CD4-positive, alpha-beta T cell (primary cell): ENCODE data around the gene SCARB1. TPM values are rescaled to one million over a fixed set of nuclear protein-coding genes. Genes with fewer than 3 reads are reported as not detected.
A peak's percentile ranks its signal among the peaks of the same experiment; 100 is the strongest.

Experiments used
- ATAC-seq: fragments of 200-7000 bp; cut with Tn5 transposase; one replicate; pipeline ENCODE4 v1.10.0; 2022; ENCODE audit warnings: mild to moderate bottlenecking; ENCODE audit not compliant: poor library complexity
- CTCF ChIA-PET: fragments of 350-600 bp; sonication (Branson Sonifier 250); formaldehyde crosslinking; loops from one replicate; lab custom pipeline; 2021; ENCODE audit warnings: antibody characterized with exemption, inconsistent platforms; lab: Charles Lee
- POLR2A ChIA-PET: fragments of 350-600 bp; sonication (Branson Sonifier 250); formaldehyde crosslinking; loops from one replicate; lab custom pipeline; 2021; ENCODE audit warnings: antibody characterized with exemption, inconsistent platforms; lab: Charles Lee
- DNase-seq, 14 experiments: peaks; one replicate each; pipeline ENCODE4 v3.0.0-alpha.2; 2013 to 2020; ENCODE audit warnings: mixed read lengths in 2 of 14
- H3K27ac ChIP-seq, 2 donors: one replicate each; pipeline versions ENCODE4 v1.5.1 to v1.7.0; 2013; ENCODE audit warnings: low read length in 2 of 2, low read depth in 1 of 2, mild to moderate bottlenecking in 1 of 2
- H3K27me3 ChIP-seq, 2 experiments: 1 replicate in 1 of 2; 2 replicates in 1 of 2; pipeline versions ENCODE4 v1.6.1 to v1.7.0; 2013; ENCODE audit warnings: low read length in 2 of 2, control low read depth in 1 of 2, mild to moderate bottlenecking in 1 of 2, moderate library complexity in 1 of 2; ENCODE audit not compliant: insufficient read depth in 2 of 2, control insufficient read depth in 1 of 2
- H3K36me3 ChIP-seq: one replicate; pipeline ENCODE4 v1.6.1; 2013; ENCODE audit warnings: low read length, control low read depth; ENCODE audit not compliant: insufficient read depth
- H3K4me1 ChIP-seq: one replicate; pipeline ENCODE4 v1.6.1; 2013; ENCODE audit warnings: low read length, control low read depth; ENCODE audit not compliant: insufficient read depth
- H3K4me3 ChIP-seq: one replicate; pipeline ENCODE4 v1.5.1; 2013; ENCODE audit warnings: mild to moderate bottlenecking, low read length, moderate library complexity
- H3K9me3 ChIP-seq, 2 experiments: 1 replicate in 1 of 2; 2 replicates in 1 of 2; pipeline versions ENCODE4 v1.6.1 to v1.7.0; 2013; ENCODE audit warnings: low read length in 2 of 2, mild to moderate bottlenecking in 2 of 2, control low read depth in 1 of 2, moderate library complexity in 1 of 2; ENCODE audit not compliant: control insufficient read depth in 1 of 2, insufficient read depth in 1 of 2
- H3K27ac Mint-ChIP-seq: one replicate; pipeline ENCODE4 v1.8.0; 2020; ENCODE audit warnings: mixed read lengths
- H3K27me3 Mint-ChIP-seq: one replicate; pipeline ENCODE4 v1.8.0; 2021; ENCODE audit warnings: mixed read lengths
- H3K36me3 Mint-ChIP-seq: one replicate; pipeline ENCODE4 v1.8.0; 2021; ENCODE audit warnings: low read depth, mixed read lengths
- H3K4me1 Mint-ChIP-seq: one replicate; pipeline ENCODE4 v1.8.0; 2021; ENCODE audit warnings: low read depth, mixed read lengths
- H3K4me3 Mint-ChIP-seq: one replicate; pipeline ENCODE4 v1.8.0; 2020; ENCODE audit warnings: mild to moderate bottlenecking, mixed read lengths
- H3K9me3 Mint-ChIP-seq: one replicate; pipeline ENCODE4 v1.8.0; 2020; ENCODE audit warnings: mixed read lengths
- intact Hi-C, 2 experiments: fragments of 100-400 bp; cut with DNase I in 1 of 2; cut with micrococcal nuclease in 1 of 2; formaldehyde crosslinking; loops; one replicate each; pipeline versions ENCODE4 v1.15.1 to v1.9.0; 2023 to 2025; cut with DNase I, micrococcal nuclease
- total RNA-seq, 174 experiments: library from RNA in 2 of 174; stranded (reverse) in 2 of 174; gene quantifications; one replicate each; pipeline ENCODE4 v1.2.3 and lab custom pipeline; 2021 to 2026
- TF ChIP-seq, protein P1 (sequence below): fragments of 200-600 bp; IDR thresholded peaks from one replicate; pipeline ENCODE4 v1.8.0; 2022; ENCODE audit warnings: antibody characterized with exemption, mild to moderate bottlenecking

Gene SCARB1
- total RNA-seq, 2 experiments from 2014 or later, result 2.3 to 3.7 TPM

DNA sequence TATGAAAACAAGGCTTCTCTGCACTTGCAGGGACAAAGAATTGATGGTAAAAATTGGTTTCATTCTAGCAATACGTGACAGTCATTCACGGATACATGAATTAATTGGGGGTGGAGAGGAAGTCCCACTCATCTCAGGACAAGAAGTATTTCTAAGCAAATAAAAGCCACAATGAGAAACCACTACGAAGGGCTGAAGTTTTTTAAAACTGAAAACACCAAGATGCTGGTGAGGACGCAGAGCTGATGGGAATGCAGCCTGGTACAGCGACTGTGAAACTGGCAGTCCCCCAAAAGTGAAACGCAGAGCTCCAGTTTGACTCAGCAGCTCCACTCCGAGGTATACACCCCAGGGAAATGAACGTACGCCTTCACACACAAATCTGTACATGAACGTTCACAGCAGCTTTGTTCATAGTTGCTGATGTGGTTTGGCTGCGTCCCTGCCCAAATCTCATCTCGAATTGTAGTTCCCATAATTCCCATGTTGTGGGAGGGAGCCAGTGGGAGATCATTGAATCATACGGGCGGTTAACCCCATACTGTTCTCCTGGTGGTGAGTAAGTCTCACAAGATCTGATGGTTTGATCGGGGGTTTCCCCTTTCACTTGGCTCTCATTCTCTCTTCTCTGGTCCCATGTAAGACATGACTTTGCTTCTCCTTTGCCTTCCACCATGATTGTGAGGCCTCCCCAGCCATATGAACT is 89.0 kb downstream of the SCARB1 start:
- DNase-seq (peak in 8 of 14 experiments; percentile 11 to 74 (median 18)), ATAC-seq (peak; percentile 71)
- H3K9me3 ChIP-seq, result no peaks in the 10 kb centered on the region
- TF ChIP-seq, protein P1, sequence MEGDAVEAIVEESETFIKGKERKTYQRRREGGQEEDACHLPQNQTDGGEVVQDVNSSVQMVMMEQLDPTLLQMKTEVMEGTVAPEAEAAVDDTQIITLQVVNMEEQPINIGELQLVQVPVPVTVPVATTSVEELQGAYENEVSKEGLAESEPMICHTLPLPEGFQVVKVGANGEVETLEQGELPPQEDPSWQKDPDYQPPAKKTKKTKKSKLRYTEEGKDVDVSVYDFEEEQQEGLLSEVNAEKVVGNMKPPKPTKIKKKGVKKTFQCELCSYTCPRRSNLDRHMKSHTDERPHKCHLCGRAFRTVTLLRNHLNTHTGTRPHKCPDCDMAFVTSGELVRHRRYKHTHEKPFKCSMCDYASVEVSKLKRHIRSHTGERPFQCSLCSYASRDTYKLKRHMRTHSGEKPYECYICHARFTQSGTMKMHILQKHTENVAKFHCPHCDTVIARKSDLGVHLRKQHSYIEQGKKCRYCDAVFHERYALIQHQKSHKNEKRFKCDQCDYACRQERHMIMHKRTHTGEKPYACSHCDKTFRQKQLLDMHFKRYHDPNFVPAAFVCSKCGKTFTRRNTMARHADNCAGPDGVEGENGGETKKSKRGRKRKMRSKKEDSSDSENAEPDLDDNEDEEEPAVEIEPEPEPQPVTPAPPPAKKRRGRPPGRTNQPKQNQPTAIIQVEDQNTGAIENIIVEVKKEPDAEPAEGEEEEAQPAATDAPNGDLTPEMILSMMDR, result no peak
- peaks cover 25% of the 10 kb centered on the region for H3K4me1 ChIP-seq
- Mint-ChIP-seq H3K36me3 (no peaks in the 10 kb centered on the region), H3K4me1 (peaks cover 24% of the 10 kb centered on the region), H3K27me3 (peaks cover 10% of the 10 kb centered on the region), H3K4me3 (peak overlapping the region; percentile 70), H3K27ac (no peak overlapping the region), H3K9me3 (no peaks in the 10 kb centered on the region)
- no peaks in the 10 kb centered on the region for H3K36me3 ChIP-seq
- POLR2A ChIA-PET, result no interaction called here
- no peaks in the 10 kb centered on the region for H3K27me3 ChIP-seq
- no peak overlapping the region for H3K27ac ChIP-seq
- CTCF ChIA-PET, result no interaction called here
- intact Hi-C loops, result loop anchor here in 1 of 2 experiments (10.0 kb wide), 1 partner anchor 870 kb away; no protein-coding TSS in a partner anchor
- H3K4me3 ChIP-seq, result peak overlapping the region; percentile 29

DNA sequence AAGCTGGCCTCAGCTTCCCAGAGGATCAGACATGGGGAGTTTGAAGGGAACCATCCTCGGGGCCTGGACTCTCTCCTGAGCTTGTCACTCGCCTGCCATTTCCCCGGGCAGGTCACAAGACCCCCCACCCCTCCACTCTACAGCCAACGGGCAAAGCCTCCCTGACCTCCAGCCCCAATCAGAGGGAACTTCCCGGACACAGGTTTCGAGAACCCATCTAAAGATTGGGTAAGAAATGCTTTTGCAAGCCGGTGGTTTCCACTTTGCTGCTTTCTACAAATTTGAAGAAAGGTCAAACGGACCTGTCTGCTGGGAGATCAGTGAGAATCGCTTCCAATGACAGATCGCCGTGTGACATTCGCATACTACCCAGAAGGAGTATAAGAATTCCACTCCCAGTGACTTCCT is 89.6 kb downstream of the SCARB1 start:
- ChIA-PET POLR2A (no interaction called here), CTCF (no interaction called here)
- peaks cover 10% of the 10 kb centered on the region for H3K27me3 Mint-ChIP-seq
- H3K9me3 ChIP-seq, result no peaks in the 10 kb centered on the region
- no peaks in the 10 kb centered on the region for H3K27me3 ChIP-seq
- no peak overlapping the region for H3K27ac Mint-ChIP-seq
- DNase-seq (peak in 2 of 14 experiments; percentile 66 to 72), ATAC-seq (no peak)
- peak overlapping the region; percentile 29 for H3K4me3 ChIP-seq
- H3K27ac ChIP-seq, result no peak overlapping the region
- no peaks in the 10 kb centered on the region for H3K9me3 Mint-ChIP-seq
- H3K36me3 Mint-ChIP-seq, result no peaks in the 10 kb centered on the region
- H3K4me3 Mint-ChIP-seq, result peak overlapping the region; percentile 70
- peaks cover 24% of the 10 kb centered on the region for H3K4me1 Mint-ChIP-seq
- H3K4me1 ChIP-seq, result peaks cover 25% of the 10 kb centered on the region
- intact Hi-C loops, result loop anchor here in 1 of 2 experiments (10.0 kb wide), 1 partner anchor 869 kb away; no protein-coding TSS in a partner anchor
- no peaks in the 10 kb centered on the region for H3K36me3 ChIP-seq
- TF ChIP-seq, protein P1, result no peak

DNA sequence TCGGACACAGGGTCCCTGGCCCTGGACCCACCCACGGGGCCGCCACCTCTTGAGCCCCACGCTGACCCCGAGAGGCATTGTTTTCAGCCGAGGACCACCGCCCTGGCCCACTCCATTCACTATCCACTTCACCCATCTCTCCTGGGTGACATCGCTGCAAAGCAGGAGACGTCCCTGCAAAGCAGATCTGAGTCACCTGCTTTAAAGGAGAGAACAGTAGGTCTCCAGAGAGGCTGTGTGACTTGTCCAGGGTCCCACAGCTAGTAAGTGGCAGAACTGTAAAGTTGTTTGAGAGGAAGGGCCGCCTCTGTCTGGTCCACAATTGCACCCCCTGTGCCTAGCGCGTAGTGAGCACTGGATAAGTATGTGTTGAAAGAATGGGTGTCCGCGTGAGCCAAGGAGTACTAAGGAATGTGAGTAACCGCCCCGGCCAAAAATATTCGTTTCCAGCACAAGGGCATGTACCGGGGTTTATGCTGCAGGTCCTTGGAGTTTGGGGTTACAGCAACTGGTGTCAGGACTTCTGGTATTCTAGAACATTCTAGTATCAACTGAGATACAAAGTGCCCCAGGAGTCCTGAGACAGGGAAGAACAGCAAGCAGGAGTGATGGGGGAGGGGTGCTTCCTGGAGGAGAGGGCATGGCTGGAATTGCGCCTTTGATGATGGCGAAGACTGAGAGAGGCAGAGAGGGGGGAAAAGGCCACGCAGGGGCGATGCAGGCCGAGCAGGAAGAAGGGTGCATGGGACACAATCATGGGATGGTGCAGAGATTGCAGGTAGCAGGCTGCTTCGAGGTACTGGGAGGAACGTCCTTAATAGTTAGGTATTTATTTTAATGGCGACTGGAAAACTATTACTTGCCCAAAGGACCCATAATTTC is 91.1 kb downstream of the SCARB1 start:
- DNase-seq, result no peak
- Mint-ChIP-seq H3K4me1 (peaks cover 25% of the 10 kb centered on the region), H3K36me3 (no peaks in the 10 kb centered on the region), H3K9me3 (no peaks in the 10 kb centered on the region), H3K27me3 (peaks cover 10% of the 10 kb centered on the region), H3K27ac (no peak overlapping the region), H3K4me3 (no peak overlapping the region)
- Histone ChIP-seq H3K36me3 (no peaks in the 10 kb centered on the region), H3K9me3 (no peaks in the 10 kb centered on the region), H3K4me3 (no peak overlapping the region), H3K4me1 (peaks cover 25% of the 10 kb centered on the region), H3K27me3 (no peaks in the 10 kb centered on the region), H3K27ac (no peak overlapping the region)
- ChIA-PET POLR2A (no interaction called here), CTCF (interaction anchor here (0.6 to 1.3 kb wide), 8 partner anchors 10 to 740 kb away, joined by 3 to 6 read pairs (median 3); no protein-coding TSS in a partner anchor)
- intact Hi-C loops, result loop anchor here in 1 of 2 experiments (1.0 to 10.0 kb wide), 2 partner anchors 736 to 868 kb away; no protein-coding TSS in a partner anchor
- no peak for ATAC-seq
- TF ChIP-seq, protein P1, result no peak
